Activated gamma-delta T cell (primary cell): ENCODE data around the gene KIF18B.

Source experiments
- DNase-seq: peaks from one replicate; lab custom pipeline; 2025; lab: John Stamatoyannopoulos, UW

The KIF18B gene

GRCh38 chr17:44919411-44919810 lies 28.2 kb downstream of the KIF18B start:
- DNase-seq, result no peak

DNA sequence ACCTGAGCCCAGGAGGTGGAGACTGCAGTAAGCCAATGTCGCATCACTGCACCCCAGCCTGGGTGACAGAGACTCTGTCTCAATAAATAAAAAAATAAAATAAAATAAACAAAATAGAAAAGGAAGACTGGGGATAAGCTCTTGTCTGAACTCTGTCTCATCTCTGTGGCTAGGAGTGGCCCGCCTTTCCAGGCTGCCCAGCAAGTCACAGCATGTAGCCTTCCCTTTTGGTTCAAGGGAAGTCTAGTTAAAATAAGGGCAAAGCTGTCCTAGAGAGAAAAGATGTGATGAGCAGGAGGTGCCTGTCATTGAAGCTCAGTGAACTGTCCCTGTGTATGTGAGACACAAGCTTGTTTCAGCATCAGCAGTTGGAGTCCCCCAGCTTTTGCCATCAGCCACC lies 29.6 kb downstream of the KIF18B start:
- no peak for DNase-seq

- DNase-seq, result no peak
These were observed 30.1 kb downstream of the KIF18B start for GRCh38 chr17:44917456-44917855.

DNA sequence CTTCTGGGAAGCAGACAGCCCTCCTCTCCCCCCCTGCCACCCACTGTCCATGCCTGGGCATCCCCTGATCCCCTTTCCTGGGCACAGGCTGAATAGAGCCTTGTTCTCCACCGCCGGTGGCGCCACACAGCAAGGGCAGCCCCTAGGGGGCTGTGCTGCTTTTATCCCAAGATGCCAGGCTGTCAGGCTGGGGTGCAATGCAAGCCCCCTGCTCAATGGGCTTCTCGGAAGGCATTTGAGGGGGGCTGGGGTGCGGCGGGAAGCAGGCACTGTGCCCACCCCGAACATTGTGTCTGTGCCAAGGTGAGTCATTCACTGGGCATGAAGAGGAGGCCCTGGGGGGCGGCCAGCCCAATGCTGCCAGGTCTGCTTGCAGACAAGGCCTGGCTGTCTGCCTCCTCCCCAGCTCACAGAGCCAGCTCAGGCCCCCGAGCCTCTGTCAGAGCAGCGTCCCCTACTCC lies 30.8 kb downstream of the KIF18B start:
- DNase-seq, result no peak

DNA sequence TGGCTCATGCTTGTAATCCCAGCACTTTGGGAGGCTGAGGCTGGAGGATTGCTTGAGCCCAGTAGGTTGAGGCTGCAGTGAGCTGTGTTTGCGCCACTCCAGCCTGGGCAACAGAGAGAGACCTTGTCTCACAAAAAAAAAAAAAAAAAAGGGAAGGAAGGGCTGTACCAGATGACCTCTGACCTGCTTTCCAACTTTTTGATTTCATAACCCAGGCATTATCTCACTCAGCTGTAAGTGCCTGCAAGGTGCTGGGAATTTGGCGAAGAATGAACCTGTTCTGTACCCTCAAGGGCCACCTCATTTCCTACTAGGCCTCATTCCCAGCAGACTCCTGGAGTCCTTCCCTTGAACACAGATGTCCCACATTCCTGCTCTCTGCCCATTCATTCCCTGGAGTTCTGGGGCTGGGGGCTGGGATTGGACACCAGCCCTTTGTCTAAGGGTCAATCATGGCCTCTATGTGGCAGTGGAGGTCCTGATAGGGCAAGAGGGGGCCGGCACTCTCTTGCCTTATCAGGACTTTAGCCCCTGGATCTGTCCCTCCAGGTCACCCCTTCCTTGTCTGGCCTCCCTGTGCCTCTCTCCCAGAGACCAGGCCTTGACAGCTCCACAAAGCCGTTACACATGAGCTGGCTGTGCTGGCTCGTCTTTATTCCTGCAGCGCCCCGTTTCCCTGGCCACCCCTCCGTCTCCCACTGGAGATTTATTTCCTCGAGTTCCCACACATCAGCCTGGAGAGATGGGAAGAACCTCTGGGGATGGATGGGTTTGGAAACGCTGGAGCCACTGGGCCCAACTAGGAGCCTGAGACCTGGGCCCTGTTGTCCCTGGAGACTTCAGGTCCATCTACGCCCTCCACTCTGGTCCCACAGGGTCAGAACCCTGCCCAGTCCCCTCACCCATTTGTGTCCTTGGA lies 31.5 kb downstream of the KIF18B start:
- DNase-seq, result no peak

DNA sequence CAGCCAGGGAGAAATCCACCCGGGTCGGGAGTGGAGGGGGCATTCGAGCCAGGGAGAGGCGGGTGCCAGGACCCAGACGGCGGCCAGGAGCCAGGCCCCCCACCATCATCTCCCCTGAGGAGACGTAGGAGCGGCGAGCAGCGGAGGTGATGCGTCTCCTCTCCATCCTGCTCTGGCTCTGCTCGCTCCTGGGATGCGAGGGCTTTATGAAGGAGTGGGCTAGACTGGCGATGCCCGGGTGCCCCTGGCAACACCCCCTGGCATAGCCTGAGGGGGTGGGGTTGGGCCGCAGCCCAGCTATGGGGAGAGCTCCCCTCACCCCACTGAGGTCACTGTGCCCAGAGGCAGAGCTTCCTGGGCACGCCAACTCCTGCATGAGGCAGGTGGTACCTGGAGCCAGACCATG lies 32.2 kb downstream of the KIF18B start, which contains the start of gene GFAP:
Gene GFAP (minus strand): TSS at position 180 of the 406 bp plus-strand sequence. CDS start 14 bp downstream, at position 166.
- DNase-seq, result no peak

GRCh38 chr17:44914698-44915271 lies 32.8 kb downstream of the KIF18B start:
- DNase-seq, result no peak

GRCh38 chr17:44914148-44914547 lies 33.4 kb downstream of the KIF18B start:
- no peak for DNase-seq

- DNase-seq, result no peak
These were observed 33.9 kb downstream of the KIF18B start for GRCh38 chr17:44913676-44914075.

DNA sequence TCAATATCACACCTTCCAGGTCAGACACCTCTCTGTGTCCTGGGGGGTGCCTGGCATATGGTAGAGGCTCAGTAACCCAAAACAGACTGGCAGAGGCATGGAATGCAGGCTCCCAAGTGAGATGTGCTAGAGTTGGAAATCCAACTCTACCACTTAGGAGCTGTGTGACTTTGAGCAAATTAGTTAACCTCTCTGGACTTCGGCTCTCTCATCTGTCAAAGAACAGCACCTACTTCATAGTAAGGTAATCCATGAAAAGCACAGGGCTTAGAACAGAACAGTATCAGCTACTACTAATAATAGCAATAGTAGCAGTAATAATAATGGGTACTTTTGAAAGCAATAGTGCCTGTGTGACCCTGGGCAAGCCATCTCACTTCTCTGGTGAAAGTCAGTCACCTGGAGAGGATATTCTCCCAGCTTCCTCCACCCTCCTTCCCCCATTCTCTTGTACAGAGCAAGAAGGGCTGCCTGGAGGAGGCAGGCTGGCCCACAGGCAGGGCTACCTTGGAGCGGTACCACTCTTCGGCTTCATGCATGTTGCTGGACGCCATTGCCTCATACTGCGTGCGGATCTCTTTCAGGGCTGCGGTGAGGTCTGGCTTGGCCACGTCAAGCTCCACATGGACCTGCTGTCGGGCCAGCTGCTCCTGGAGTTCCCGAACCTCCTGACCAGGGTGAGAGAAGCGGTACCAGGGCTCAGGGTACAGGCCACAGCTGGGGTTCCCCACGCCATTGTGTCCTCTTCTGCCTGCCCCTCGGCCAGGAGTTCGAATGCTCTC lies 34.6 kb downstream of the KIF18B start:
- DNase-seq, result no peak

DNA sequence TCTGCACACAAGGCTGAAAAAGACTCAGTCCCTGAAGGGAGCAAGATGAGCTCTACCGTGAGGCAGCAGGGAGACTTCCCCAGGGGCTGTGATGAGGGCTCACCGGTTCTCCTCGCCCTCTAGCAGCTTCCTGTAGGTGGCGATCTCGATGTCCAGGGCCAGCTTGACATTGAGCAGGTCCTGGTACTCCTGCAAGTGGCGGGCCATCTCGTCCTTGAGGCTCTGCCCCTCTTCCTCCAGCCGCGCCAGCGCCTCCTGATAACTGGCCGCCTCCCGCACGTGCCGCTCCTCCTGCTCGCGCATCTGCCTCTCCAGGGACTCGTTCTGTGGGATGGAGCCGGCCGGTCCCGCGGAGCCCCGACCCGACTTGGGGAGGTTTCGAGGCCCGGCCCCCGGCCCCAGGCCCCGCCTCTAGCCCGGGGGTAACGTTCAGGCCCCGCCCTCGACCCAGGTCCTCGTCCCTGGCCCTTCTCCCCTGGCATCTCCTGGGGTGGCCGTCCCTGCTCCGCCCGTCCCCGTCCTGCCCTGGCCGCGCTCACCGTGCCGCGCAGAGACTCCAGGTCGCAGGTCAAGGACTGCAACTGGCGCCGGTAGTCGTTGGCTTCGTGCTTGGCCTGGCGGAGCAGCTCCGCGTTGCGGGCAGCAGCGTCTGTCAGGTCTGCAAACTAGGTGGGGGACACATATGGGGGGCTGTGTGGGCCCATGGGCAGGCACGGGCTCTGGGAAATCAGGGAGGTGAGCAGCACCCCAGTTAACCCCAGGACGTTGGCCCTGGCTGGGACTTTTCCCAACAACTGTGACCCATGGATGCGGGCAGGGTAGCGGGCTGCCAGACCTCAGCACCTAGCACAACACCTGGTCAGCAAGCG lies 36.2 kb downstream of the KIF18B start:
- no peak for DNase-seq

- no peak for DNase-seq
These were observed 37.1 kb downstream of the KIF18B start for GRCh38 chr17:44910231-44911106.

GRCh38 chr17:44909681-44910144 lies 37.9 kb downstream of the KIF18B start:
- no peak for DNase-seq

- no peak for DNase-seq
These were observed 38.7 kb downstream of the KIF18B start for GRCh38 chr17:44908761-44909326.

GRCh38 chr17:44907729-44908470 lies 39.7 kb downstream of the KIF18B start:
- DNase-seq, result no peak

DNA sequence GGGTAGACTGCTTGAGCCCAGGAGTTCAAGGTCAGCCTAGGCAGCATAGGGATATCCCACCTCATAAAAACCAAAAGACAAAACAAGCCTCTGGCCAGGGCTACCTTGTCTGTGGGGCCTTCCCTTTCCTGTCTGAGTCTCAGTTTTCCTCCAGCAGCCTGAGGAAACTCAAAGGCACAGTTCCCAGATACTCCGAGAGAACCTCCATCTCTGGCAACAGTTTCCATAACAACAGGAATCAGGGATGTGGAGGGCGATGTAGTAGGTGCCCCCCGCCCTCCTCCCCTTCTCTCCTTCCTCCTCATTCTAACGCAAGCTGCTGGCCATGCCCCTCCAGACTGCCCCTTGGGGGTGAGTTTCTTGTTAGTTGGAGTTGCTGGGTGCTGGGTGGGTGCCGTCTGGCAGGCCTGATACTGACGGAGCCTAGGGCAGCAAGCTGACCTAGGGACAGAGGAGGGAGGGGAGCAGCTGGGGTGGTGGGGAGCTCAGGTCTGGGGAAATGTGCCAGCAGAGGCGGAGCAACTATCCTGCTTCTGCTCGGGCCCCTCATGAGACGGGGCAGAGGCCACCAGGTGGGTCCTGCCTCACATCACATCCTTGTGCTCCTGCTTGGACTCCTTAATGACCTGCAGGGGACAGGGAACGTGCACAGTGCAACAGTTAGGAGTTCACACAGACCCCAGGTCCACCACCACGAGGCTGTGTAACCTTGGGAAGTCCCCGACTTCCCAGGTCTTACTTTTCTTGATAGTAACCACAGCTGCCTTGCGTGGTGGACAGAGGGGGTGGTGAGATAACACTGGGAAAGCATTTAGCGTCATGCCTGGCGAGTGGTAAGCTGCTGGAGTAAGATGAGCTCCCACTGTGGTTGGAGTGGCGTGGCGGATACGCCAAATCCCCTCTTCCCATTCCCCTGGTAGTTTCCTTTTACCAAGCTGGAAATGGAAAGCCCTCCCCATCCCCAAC lies 40.5 kb downstream of the KIF18B start:
- no peak for DNase-seq

DNA sequence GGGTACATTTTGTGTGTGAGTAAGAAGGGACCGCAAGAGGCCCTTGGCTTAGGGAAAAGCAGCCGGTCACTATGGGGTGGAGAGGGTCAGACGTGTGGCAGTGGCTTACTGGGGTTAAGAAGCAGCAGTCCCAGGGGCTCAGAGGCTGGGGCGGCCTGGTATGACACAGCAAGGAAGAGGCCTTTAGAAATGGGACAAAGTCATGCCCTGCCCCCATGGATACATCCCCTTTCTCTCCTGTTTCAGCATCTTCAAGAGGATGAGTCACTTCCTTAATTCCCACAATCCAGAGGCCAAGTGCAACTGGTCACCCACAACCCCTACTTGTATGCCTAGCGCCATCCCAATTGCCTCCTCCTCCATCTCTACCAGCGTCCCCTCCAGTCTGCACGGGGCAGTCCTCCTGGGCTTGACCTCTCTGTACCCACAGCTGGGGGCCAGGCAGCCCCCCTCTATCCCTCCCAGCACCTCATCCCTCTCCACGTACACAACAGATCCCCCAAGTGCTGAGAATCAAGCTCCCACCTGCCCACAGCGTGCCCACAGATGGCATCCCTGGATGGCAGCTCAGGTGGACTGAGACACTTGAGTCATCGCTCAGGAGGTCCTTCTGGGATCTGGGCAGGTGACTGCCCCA lies 41.4 kb downstream of the KIF18B start:
- DNase-seq, result no peak
